Ishikawa (cell line): Measurements from ENCODE around the gene FARS2.

Experiments
- CREB1 ChIP-seq: IDR thresholded peaks from 2 replicates; pipeline ENCODE4 v1.6.1; 2012; ENCODE audit warnings: low read depth
- EGR1 ChIP-seq: IDR thresholded peaks from 2 replicates; pipeline ENCODE4 v1.6.1; 2012
- REST ChIP-seq: IDR thresholded peaks from 2 replicates; pipeline ENCODE4 v1.6.1; 2012; ENCODE audit warnings: low read depth, mild to moderate bottlenecking
- USF1 ChIP-seq: IDR thresholded peaks from 2 replicates; pipeline ENCODE4 v1.6.1; 2012
- YY1 ChIP-seq: IDR thresholded peaks from 2 replicates; pipeline ENCODE4 v1.6.1; 2012; ENCODE audit warnings: low read depth

- no peak for TF ChIP-seq EGR1
- TF ChIP-seq REST = no peak
- no peak for TF ChIP-seq USF1
- no peak for TF ChIP-seq CREB1
- TF ChIP-seq YY1 = no peak
Observed at GRCh38 chr6:5772408-5773120, 511.3 kb downstream of the FARS2 start.
